Activated CD8-positive, alpha-beta T cell treated with anti-CD3 and anti-CD28 coated beads for 36 hours (primary cell): ENCODE measurements around the gene RAX. TPM values are rescaled to one million over a fixed set of nuclear protein-coding genes. Genes with fewer than 3 reads are reported as not detected.

ENCODE experiments used
- ATAC-seq: fragments of 200-7000 bp; cut with Tn5 transposase; one replicate; pipeline ENCODE4 v1.10.0; 2021; ENCODE audit warnings: mild to moderate bottlenecking, moderate library complexity
- CTCF ChIA-PET: fragments of 350-600 bp; sonication (Branson Sonifier 250); formaldehyde crosslinking; loops from one replicate; lab custom pipeline; 2021; ENCODE audit warnings: antibody characterized with exemption; lab: Charles Lee
- POLR2A ChIA-PET: fragments of 350-600 bp; sonication (Branson Sonifier 250); formaldehyde crosslinking; loops from one replicate; lab custom pipeline; 2021; ENCODE audit warnings: antibody characterized with exemption; lab: Charles Lee
- DNase-seq: peaks from one replicate; pipeline ENCODE4 v3.0.0-alpha.2; 2020
- H3K27ac Mint-ChIP-seq: one replicate; pipeline ENCODE4 v1.8.0; 2021; ENCODE audit warnings: mild to moderate bottlenecking, mixed read lengths
- H3K27me3 Mint-ChIP-seq: one replicate; pipeline ENCODE4 v1.8.0; 2021; ENCODE audit warnings: mixed read lengths
- H3K36me3 Mint-ChIP-seq: one replicate; pipeline ENCODE4 v1.8.0; 2021; ENCODE audit warnings: low read depth, mixed read lengths
- H3K4me1 Mint-ChIP-seq: one replicate; pipeline ENCODE4 v1.8.0; 2021; ENCODE audit warnings: low read depth, mixed read lengths
- H3K4me3 Mint-ChIP-seq: one replicate; pipeline ENCODE4 v1.8.0; 2021; ENCODE audit warnings: mild to moderate bottlenecking, moderate library complexity, mixed read lengths
- H3K9me3 Mint-ChIP-seq: one replicate; pipeline ENCODE4 v1.8.0; 2021; ENCODE audit warnings: mixed read lengths
- CTCF ChIP-seq: fragments of 200-600 bp; IDR thresholded peaks from one replicate; pipeline ENCODE4 v1.8.0; 2022; ENCODE audit warnings: antibody characterized with exemption, mild to moderate bottlenecking
- intact Hi-C: fragments of 100-400 bp; cut with micrococcal nuclease; formaldehyde crosslinking; loops from one replicate; pipeline ENCODE4 v1.10.0; 2022
- total RNA-seq, 2 experiments: library from RNA; stranded (reverse); gene quantifications; one replicate each; pipeline ENCODE4 v1.2.3, GENCODE V29; 2021

RAX gene
- total RNA-seq, 2 experiments from 2014 or later, result not detected

GRCh38 chr18:59265974-59266369 is 7.3 kb downstream of the RAX start:
- Mint-ChIP-seq H3K9me3 (peaks cover 2% of the 10 kb centered on the region), H3K4me3 (peak overlapping the region; percentile 48), H3K27me3 (peaks cover 82% of the 10 kb centered on the region), H3K36me3 (no peaks in the 10 kb centered on the region), H3K27ac (no peak overlapping the region), H3K4me1 (peaks cover 18% of the 10 kb centered on the region)
- TF ChIP-seq CTCF, result no peak
- DNase-seq (no peak), ATAC-seq (no peak)
- intact Hi-C loops, result loop anchor here (10.0 kb wide), 1 partner anchor 181 kb away; no protein-coding TSS in a partner anchor
- ChIA-PET CTCF (interaction anchor here (1.1 to 3.1 kb wide), 2 partner anchors 10 to 16 kb away, joined by 3 to 12 read pairs; no protein-coding TSS in a partner anchor), POLR2A (no interaction called here)

GRCh38 chr18:59265246-59265973 is 7.8 kb downstream of the RAX start:
- intact Hi-C loops, result loop anchor here (10.0 kb wide), 1 partner anchor 181 kb away; no protein-coding TSS in a partner anchor
- DNase-seq (peak; percentile 58), ATAC-seq (peak; percentile 48)
- no peak for TF ChIP-seq CTCF
- CTCF ChIA-PET, result interaction anchor here (3.1 kb wide), 1 partner anchor 16 kb away, joined by 12 read pairs; no protein-coding TSS in a partner anchor
- POLR2A ChIA-PET, result no interaction called here
- Mint-ChIP-seq H3K4me3 (peak overlapping the region; percentile 48), H3K27me3 (peaks cover 82% of the 10 kb centered on the region), H3K27ac (no peak overlapping the region), H3K36me3 (no peaks in the 10 kb centered on the region), H3K4me1 (peaks cover 18% of the 10 kb centered on the region), H3K9me3 (peaks cover 2% of the 10 kb centered on the region)

DNA sequence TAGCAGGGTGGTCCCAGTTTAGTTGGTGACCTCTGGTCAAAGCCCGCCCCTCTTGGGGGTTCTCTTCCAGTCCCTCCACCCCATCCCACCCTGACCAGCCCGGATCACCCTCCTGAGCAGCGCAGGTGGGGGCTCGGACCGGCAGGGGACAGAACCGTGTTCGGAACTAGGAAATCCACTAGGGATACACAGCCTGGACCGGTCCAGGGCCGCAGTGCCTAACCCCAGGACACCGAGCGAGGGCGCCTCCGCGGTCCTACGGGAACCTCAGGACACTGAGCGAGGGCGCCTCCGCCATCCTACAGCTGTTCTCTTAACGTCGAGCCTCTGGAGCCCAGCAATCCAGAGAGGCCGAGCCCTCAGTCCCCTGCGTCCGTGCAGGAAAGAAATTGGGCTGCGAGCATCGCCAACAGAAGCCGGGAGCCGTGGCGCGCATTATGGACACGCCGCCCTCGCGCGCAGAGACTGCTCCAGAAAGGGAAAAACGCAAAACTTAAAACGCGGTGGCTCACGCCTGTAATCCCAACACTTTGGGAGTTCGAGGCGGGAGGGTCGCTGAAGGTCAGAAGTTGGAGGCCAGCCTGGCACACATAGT is 8.5 kb downstream of the RAX start:
- no peak for TF ChIP-seq CTCF
- intact Hi-C loops, result loop anchor here (10.0 kb wide), 1 partner anchor 180 kb away; no protein-coding TSS in a partner anchor
- DNase-seq (no peak), ATAC-seq (no peak)
- Mint-ChIP-seq H3K27me3 (peaks cover 79% of the 10 kb centered on the region), H3K9me3 (peaks cover 2% of the 10 kb centered on the region), H3K4me3 (peak overlapping the region; percentile 48), H3K36me3 (no peaks in the 10 kb centered on the region), H3K4me1 (peaks cover 16% of the 10 kb centered on the region), H3K27ac (no peak overlapping the region)
- ChIA-PET POLR2A (no interaction called here), CTCF (interaction anchor here (3.1 kb wide), 1 partner anchor 15 kb away, joined by 12 read pairs; no protein-coding TSS in a partner anchor)

GRCh38 chr18:59264121-59264571 is 9.1 kb downstream of the RAX start:
- CTCF ChIA-PET, result interaction anchor here (0.7 to 3.1 kb wide), 2 partner anchors 15 to 139 kb away, joined by 5 to 12 read pairs; no protein-coding TSS in a partner anchor
- intact Hi-C loops, result loop anchor here (10.0 kb wide), 1 partner anchor 179 kb away; no protein-coding TSS in a partner anchor
- H3K27ac Mint-ChIP-seq, result no peak overlapping the region
- H3K4me3 Mint-ChIP-seq, result no peak overlapping the region
- H3K9me3 Mint-ChIP-seq, result peaks cover 2% of the 10 kb centered on the region
- ATAC-seq (no peak), DNase-seq (no peak)
- no peak for TF ChIP-seq CTCF
- POLR2A ChIA-PET, result no interaction called here
- peaks cover 81% of the 10 kb centered on the region for H3K27me3 Mint-ChIP-seq
- no peaks in the 10 kb centered on the region for H3K36me3 Mint-ChIP-seq
- peaks cover 14% of the 10 kb centered on the region for H3K4me1 Mint-ChIP-seq
